CD4-positive, alpha-beta T cell (primary cell): Measurements from ENCODE around the gene CIPC. TPM values are rescaled to one million over a fixed set of nuclear protein-coding genes. Genes with fewer than 3 reads are reported as not detected.

ENCODE experiments used
- ATAC-seq: fragments of 200-7000 bp; cut with Tn5 transposase; one replicate; pipeline ENCODE4 v1.10.0; 2022; ENCODE audit warnings: mild to moderate bottlenecking; ENCODE audit not compliant: poor library complexity
- CTCF ChIA-PET: fragments of 350-600 bp; sonication (Branson Sonifier 250); formaldehyde crosslinking; loops from one replicate; lab custom pipeline; 2021; ENCODE audit warnings: antibody characterized with exemption, inconsistent platforms; lab: Charles Lee
- POLR2A ChIA-PET: fragments of 350-600 bp; sonication (Branson Sonifier 250); formaldehyde crosslinking; loops from one replicate; lab custom pipeline; 2021; ENCODE audit warnings: antibody characterized with exemption, inconsistent platforms; lab: Charles Lee
- DNase-seq, 14 experiments: peaks; one replicate each; pipeline ENCODE4 v3.0.0-alpha.2; 2013 to 2020; ENCODE audit warnings: mixed read lengths in 2 of 14
- H3K27ac ChIP-seq, 2 donors: one replicate each; pipeline versions ENCODE4 v1.5.1 to v1.7.0; 2013; ENCODE audit warnings: low read length in 2 of 2, low read depth in 1 of 2, mild to moderate bottlenecking in 1 of 2
- H3K27me3 ChIP-seq, 2 experiments: 1 replicate in 1 of 2; 2 replicates in 1 of 2; pipeline versions ENCODE4 v1.6.1 to v1.7.0; 2013; ENCODE audit warnings: low read length in 2 of 2, control low read depth in 1 of 2, mild to moderate bottlenecking in 1 of 2, moderate library complexity in 1 of 2; ENCODE audit not compliant: insufficient read depth in 2 of 2, control insufficient read depth in 1 of 2
- H3K36me3 ChIP-seq: one replicate; pipeline ENCODE4 v1.6.1; 2013; ENCODE audit warnings: low read length, control low read depth; ENCODE audit not compliant: insufficient read depth
- H3K4me1 ChIP-seq: one replicate; pipeline ENCODE4 v1.6.1; 2013; ENCODE audit warnings: low read length, control low read depth; ENCODE audit not compliant: insufficient read depth
- H3K4me3 ChIP-seq: one replicate; pipeline ENCODE4 v1.5.1; 2013; ENCODE audit warnings: mild to moderate bottlenecking, low read length, moderate library complexity
- H3K9me3 ChIP-seq, 2 experiments: 1 replicate in 1 of 2; 2 replicates in 1 of 2; pipeline versions ENCODE4 v1.6.1 to v1.7.0; 2013; ENCODE audit warnings: low read length in 2 of 2, mild to moderate bottlenecking in 2 of 2, control low read depth in 1 of 2, moderate library complexity in 1 of 2; ENCODE audit not compliant: control insufficient read depth in 1 of 2, insufficient read depth in 1 of 2
- H3K27ac Mint-ChIP-seq: one replicate; pipeline ENCODE4 v1.8.0; 2020; ENCODE audit warnings: mixed read lengths
- H3K27me3 Mint-ChIP-seq: one replicate; pipeline ENCODE4 v1.8.0; 2021; ENCODE audit warnings: mixed read lengths
- H3K36me3 Mint-ChIP-seq: one replicate; pipeline ENCODE4 v1.8.0; 2021; ENCODE audit warnings: low read depth, mixed read lengths
- H3K4me1 Mint-ChIP-seq: one replicate; pipeline ENCODE4 v1.8.0; 2021; ENCODE audit warnings: low read depth, mixed read lengths
- H3K4me3 Mint-ChIP-seq: one replicate; pipeline ENCODE4 v1.8.0; 2020; ENCODE audit warnings: mild to moderate bottlenecking, mixed read lengths
- H3K9me3 Mint-ChIP-seq: one replicate; pipeline ENCODE4 v1.8.0; 2020; ENCODE audit warnings: mixed read lengths
- intact Hi-C, 2 experiments: fragments of 100-400 bp; cut with DNase I in 1 of 2; cut with micrococcal nuclease in 1 of 2; formaldehyde crosslinking; loops; one replicate each; pipeline versions ENCODE4 v1.15.1 to v1.9.0; 2023 to 2025; cut with DNase I, micrococcal nuclease
- total RNA-seq, 174 experiments: library from RNA in 2 of 174; stranded (reverse) in 2 of 174; gene quantifications; one replicate each; pipeline ENCODE4 v1.2.3 and lab custom pipeline; 2021 to 2026
- TF ChIP-seq, protein P1 (sequence below): fragments of 200-600 bp; IDR thresholded peaks from one replicate; pipeline ENCODE4 v1.8.0; 2022; ENCODE audit warnings: antibody characterized with exemption, mild to moderate bottlenecking

Gene CIPC
- total RNA-seq, 2 experiments from 2014 or later: 8.2 to 10.7 TPM

GRCh38 chr14:77145975-77146740, 48.1 kb downstream of the CIPC start:
- Histone ChIP-seq H3K4me3 (no peak overlapping the region), H3K9me3 (no peaks in the 10 kb centered on the region), H3K27me3 (peaks cover 45 to 71% of the 10 kb centered on the region in 2 experiments), H3K36me3 (no peaks in the 10 kb centered on the region), H3K4me1 (peaks cover 6% of the 10 kb centered on the region), H3K27ac (no peak overlapping the region)
- intact Hi-C loops: no loop called here
- Mint-ChIP-seq H3K4me1 (peaks cover 11% of the 10 kb centered on the region), H3K27ac (no peak overlapping the region), H3K36me3 (no peaks in the 10 kb centered on the region), H3K4me3 (no peak overlapping the region), H3K9me3 (no peaks in the 10 kb centered on the region), H3K27me3 (peaks cover 69% of the 10 kb centered on the region)
- no peak for ATAC-seq
- DNase-seq: no peak
- ChIA-PET POLR2A (no interaction called here), CTCF (no interaction called here)
- TF ChIP-seq, protein P1, sequence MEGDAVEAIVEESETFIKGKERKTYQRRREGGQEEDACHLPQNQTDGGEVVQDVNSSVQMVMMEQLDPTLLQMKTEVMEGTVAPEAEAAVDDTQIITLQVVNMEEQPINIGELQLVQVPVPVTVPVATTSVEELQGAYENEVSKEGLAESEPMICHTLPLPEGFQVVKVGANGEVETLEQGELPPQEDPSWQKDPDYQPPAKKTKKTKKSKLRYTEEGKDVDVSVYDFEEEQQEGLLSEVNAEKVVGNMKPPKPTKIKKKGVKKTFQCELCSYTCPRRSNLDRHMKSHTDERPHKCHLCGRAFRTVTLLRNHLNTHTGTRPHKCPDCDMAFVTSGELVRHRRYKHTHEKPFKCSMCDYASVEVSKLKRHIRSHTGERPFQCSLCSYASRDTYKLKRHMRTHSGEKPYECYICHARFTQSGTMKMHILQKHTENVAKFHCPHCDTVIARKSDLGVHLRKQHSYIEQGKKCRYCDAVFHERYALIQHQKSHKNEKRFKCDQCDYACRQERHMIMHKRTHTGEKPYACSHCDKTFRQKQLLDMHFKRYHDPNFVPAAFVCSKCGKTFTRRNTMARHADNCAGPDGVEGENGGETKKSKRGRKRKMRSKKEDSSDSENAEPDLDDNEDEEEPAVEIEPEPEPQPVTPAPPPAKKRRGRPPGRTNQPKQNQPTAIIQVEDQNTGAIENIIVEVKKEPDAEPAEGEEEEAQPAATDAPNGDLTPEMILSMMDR: no peak

- Histone ChIP-seq H3K27ac (no peak overlapping the region), H3K36me3 (no peaks in the 10 kb centered on the region), H3K27me3 (peaks cover 32 to 63% of the 10 kb centered on the region in 2 experiments), H3K4me3 (no peak overlapping the region), H3K9me3 (no peaks in the 10 kb centered on the region), H3K4me1 (no peaks in the 10 kb centered on the region)
- no peak overlapping the region for H3K27ac Mint-ChIP-seq
- H3K27me3 Mint-ChIP-seq: peaks cover 67% of the 10 kb centered on the region
- POLR2A ChIA-PET: interaction anchor here (1.1 kb wide), 1 partner anchor 385 kb away, joined by 5 read pairs; no protein-coding TSS in a partner anchor
- no peak for ATAC-seq
- intact Hi-C loops: no loop called here
- no peaks in the 10 kb centered on the region for H3K36me3 Mint-ChIP-seq
- H3K4me3 Mint-ChIP-seq: no peak overlapping the region
- no peak for DNase-seq
- no peaks in the 10 kb centered on the region for H3K4me1 Mint-ChIP-seq
- CTCF ChIA-PET: no interaction called here
- TF ChIP-seq, protein P1: no peak
- H3K9me3 Mint-ChIP-seq: no peaks in the 10 kb centered on the region
Measured at GRCh38 chr14:77148510-77149231, 50.6 kb downstream of the CIPC start.

DNA sequence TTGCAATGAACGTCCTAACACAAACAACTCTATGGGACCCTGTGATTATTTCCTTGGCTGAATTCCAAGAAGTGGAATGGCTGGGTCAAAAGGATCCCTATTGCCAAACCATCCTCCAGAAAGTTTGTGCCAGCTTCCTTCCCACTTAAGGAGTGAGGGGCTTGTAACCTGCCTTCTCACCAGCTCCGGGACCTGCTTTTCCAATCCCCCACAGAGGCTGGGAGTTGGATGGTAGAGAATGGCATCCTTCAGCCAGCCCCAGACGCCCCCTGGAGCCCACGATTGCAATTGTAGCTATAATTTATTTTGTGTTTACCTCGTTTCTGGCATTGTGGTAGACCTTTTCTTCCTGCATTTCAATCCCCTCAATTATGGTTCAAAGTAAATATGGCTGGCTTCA, 53.2 kb downstream of the CIPC start:
- H3K4me1 Mint-ChIP-seq: no peaks in the 10 kb centered on the region

More for the DNA sequence above, 53.2 kb downstream of the CIPC start:
- H3K27ac Mint-ChIP-seq: no peak overlapping the region
- CTCF ChIA-PET: interaction anchor here (1.1 kb wide), 1 partner anchor 16 kb away, joined by 3 read pairs; no protein-coding TSS in a partner anchor
- peaks cover 63% of the 10 kb centered on the region for H3K27me3 Mint-ChIP-seq
- no peaks in the 10 kb centered on the region for H3K36me3 Mint-ChIP-seq
- DNase-seq (peak in 2 of 14 experiments; percentile 13 to 22), ATAC-seq (no peak)
- Histone ChIP-seq H3K4me3 (no peak overlapping the region), H3K36me3 (no peaks in the 10 kb centered on the region), H3K27ac (no peak overlapping the region), H3K9me3 (no peaks in the 10 kb centered on the region), H3K27me3 (peaks cover 20 to 51% of the 10 kb centered on the region in 2 experiments), H3K4me1 (no peaks in the 10 kb centered on the region)
- no peaks in the 10 kb centered on the region for H3K9me3 Mint-ChIP-seq
- POLR2A ChIA-PET: interaction anchor here (0.6 kb wide), 1 partner anchor 8 kb away, joined by 3 read pairs; no protein-coding TSS in a partner anchor
- intact Hi-C loops: loop anchor here in 1 of 2 experiments (10.0 kb wide), 1 partner anchor 1444 kb away; no protein-coding TSS in a partner anchor
- H3K4me3 Mint-ChIP-seq: no peak overlapping the region
- TF ChIP-seq, protein P1: no peak
